Measurements from ENCODE around the gene NAA50. TPM values are rescaled to one million over a fixed set of nuclear protein-coding genes. Genes with fewer than 3 reads are reported as not detected.

Gene NAA50
- total and polyA plus RNA-seq, 2 experiments from 2014 or later = 103 to 260 TPM

- TF ChIP-seq ZNF462 (CRISPR knock-in tag; IDR thresholded peaks at IDR 0.05) (no peak), REST (IDR thresholded peaks at IDR 0.05; ENCODE audit: unreplicated experiment) (no peak), POLR2AphosphoS5 (IDR thresholded peaks at IDR 0.05; ENCODE audit: low read depth) (no peak), JUNB (IDR thresholded peaks at IDR 0.05; ENCODE audit: unreplicated experiment) (no peak)
Observed at GRCh38 chr3:113730550-113730949, 15.5 kb downstream of the NAA50 start (continued).

- Mint-ChIP-seq H3K27me3 (ENCODE audit: insufficient read depth, low read depth, poor library complexity) (peaks cover 4% of the 10 kb centered on the region), H3K4me3 (no peak overlapping the region), H3K36me3 (ENCODE audit: low read depth) (peaks cover 26% of the 10 kb centered on the region), H3K4me1 (peaks cover 32% of the 10 kb centered on the region), H3K27ac (no peak overlapping the region), H3K9me3 (no peaks in the 10 kb centered on the region)
- Histone ChIP-seq H3K4me1 (ENCODE audit: insufficient read depth) (peaks cover 13% of the 10 kb centered on the region), H3K9me2 (ENCODE audit: insufficient read depth) (no peaks in the 10 kb centered on the region), H3K27ac (ENCODE audit: low read depth) (no peak overlapping the region), H3K79me2 (replicated peaks; ENCODE audit: insufficient read depth) (peaks cover 100% of the 10 kb centered on the region), H3K27me3 (ENCODE audit: insufficient read depth) (no peaks in the 10 kb centered on the region), H3F3A (replicated peaks; ENCODE audit: low read depth) (no peaks in the 10 kb centered on the region), H3K4me3 (no peak overlapping the region), H2AFZ (no peak overlapping the region), H3K4me2 (no peak overlapping the region), H3K36me3 (ENCODE audit: insufficient read depth) (no peaks in the 10 kb centered on the region; the same call in 1 of the 2 replicates), H4K20me1 (replicated peaks; ENCODE audit: insufficient read depth) (peaks cover 30% of the 10 kb centered on the region)
- DNase-seq (ENCODE audit: low spot score) = no peak
- ATAC-seq = no peak
- TF ChIP-seq JUNB (IDR thresholded peaks at IDR 0.05; ENCODE audit: unreplicated experiment) = no peak
- TF ChIP-seq CTCF (conservative IDR thresholded peaks at IDR 0.05; ENCODE audit: low read depth in 2 of 2) = no peak
- no peak for TF ChIP-seq EZH2 (IDR thresholded peaks at IDR 0.05; ENCODE audit: low read depth, unreplicated experiment)
- TF ChIP-seq ZNF331 (CRISPR knock-in tag; IDR thresholded peaks at IDR 0.05; ENCODE audit: low read depth) = no peak
- no peak for TF ChIP-seq ZNF114 (CRISPR knock-in tag; IDR thresholded peaks at IDR 0.05)
- no peak for TF ChIP-seq NANOG (IDR thresholded peaks at IDR 0.05; ENCODE audit: borderline replicate concordance)
- TF ChIP-seq STAT1 (IDR thresholded peaks at IDR 0.05; ENCODE audit: unreplicated experiment) = no peak
Observed at GRCh38 chr3:113728661-113729060, 17.4 kb downstream of the NAA50 start.

Data from GM23338 (cell line).